ENCODE data around the gene PHLDB2.

The PHLDB2 gene

DNA sequence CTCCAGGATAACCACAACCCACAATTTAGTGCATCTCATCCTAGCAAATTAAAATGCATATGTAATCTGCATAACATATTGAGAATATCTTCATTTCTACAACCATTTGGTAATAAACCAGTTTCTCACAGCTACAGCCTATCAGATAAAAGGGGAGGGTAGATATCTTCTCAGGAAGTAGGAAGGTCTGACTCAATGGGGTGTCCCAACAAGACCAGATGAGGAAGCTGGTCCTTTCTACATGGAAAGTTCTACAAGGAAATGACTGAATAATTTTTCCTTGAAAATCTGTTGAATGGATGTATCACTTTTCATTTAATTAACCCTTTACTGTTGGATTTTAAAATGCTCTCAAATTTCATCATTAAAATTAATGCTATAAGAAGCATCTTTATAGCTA lies 158.0 kb downstream of the PHLDB2 start:
- TF ChIP-seq SIN3A (IDR thresholded peaks at IDR 0.05; ENCODE audit: borderline replicate concordance, insufficient read depth, low read length) (no peak), TAF1 (IDR thresholded peaks at IDR 0.05; ENCODE audit: borderline replicate concordance, insufficient read depth, low read length) (no peak), POLR2AphosphoS5 (IDR thresholded peaks at IDR 0.05; ENCODE audit: low read depth, low read length) (no peak), FOXP2 (optimal IDR thresholded peaks at IDR 0.05; ENCODE audit: borderline replicate concordance, extremely low read depth, extremely low read length, insufficient read depth) (no peak)
- TF ChIP-seq, protein P1, sequence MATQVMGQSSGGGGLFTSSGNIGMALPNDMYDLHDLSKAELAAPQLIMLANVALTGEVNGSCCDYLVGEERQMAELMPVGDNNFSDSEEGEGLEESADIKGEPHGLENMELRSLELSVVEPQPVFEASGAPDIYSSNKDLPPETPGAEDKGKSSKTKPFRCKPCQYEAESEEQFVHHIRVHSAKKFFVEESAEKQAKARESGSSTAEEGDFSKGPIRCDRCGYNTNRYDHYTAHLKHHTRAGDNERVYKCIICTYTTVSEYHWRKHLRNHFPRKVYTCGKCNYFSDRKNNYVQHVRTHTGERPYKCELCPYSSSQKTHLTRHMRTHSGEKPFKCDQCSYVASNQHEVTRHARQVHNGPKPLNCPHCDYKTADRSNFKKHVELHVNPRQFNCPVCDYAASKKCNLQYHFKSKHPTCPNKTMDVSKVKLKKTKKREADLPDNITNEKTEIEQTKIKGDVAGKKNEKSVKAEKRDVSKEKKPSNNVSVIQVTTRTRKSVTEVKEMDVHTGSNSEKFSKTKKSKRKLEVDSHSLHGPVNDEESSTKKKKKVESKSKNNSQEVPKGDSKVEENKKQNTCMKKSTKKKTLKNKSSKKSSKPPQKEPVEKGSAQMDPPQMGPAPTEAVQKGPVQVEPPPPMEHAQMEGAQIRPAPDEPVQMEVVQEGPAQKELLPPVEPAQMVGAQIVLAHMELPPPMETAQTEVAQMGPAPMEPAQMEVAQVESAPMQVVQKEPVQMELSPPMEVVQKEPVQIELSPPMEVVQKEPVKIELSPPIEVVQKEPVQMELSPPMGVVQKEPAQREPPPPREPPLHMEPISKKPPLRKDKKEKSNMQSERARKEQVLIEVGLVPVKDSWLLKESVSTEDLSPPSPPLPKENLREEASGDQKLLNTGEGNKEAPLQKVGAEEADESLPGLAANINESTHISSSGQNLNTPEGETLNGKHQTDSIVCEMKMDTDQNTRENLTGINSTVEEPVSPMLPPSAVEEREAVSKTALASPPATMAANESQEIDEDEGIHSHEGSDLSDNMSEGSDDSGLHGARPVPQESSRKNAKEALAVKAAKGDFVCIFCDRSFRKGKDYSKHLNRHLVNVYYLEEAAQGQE (IDR thresholded peaks at IDR 0.05; ENCODE audit: insufficient read depth in 1 of 2, low read depth in 2 of 2, low read length in 2 of 2), result no peak

DNA sequence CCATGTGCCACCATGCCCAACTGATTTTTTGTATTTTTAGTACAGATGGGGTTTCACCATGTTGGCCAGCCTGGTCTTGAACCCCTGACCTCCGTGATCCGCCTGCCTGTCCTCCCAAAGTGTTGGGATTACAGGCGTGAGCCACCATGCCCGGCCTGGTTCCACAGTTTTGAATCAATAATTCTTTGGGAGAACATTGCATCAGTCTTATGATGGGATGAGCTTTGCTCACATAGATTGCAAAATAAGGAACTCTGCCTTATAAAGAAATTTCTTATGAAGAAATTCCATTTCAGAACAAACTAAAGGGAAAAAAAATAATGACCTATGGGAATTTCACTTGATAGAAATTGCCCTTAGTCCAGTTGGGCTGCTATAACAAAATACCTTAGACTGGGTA lies 159.6 kb downstream of the PHLDB2 start:
- no peak for TF ChIP-seq SIN3A (IDR thresholded peaks at IDR 0.05; ENCODE audit: borderline replicate concordance, insufficient read depth, low read length)
- no peak for TF ChIP-seq TAF1 (IDR thresholded peaks at IDR 0.05; ENCODE audit: borderline replicate concordance, insufficient read depth, low read length)
- TF ChIP-seq, protein P1 (IDR thresholded peaks at IDR 0.05; ENCODE audit: insufficient read depth in 1 of 2, low read depth in 2 of 2, low read length in 2 of 2), result no peak

DNA sequence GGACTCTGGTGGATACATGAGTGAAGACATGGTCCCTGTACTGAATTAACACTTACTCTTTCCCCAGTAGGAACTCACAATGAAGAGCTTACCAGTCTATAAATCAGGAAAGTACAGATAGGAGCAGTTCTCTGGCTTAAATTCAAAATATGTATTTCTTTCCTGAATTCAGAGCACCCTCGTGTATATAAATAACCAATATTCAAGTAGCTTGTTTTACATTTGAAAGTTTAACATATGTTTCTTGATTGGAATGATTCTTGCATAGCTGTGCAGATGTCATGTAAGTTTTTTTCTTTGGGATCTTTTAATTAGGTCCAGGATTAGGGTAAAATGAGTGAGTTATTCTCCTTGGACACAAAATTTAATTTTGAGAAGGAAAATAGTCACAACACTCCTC lies 160.7 kb downstream of the PHLDB2 start:
- TF ChIP-seq, protein P1 (IDR thresholded peaks at IDR 0.05; ENCODE audit: insufficient read depth in 1 of 2, low read depth in 2 of 2, low read length in 2 of 2), result no peak
- no peak for TF ChIP-seq SIN3A (IDR thresholded peaks at IDR 0.05; ENCODE audit: borderline replicate concordance, insufficient read depth, low read length)

DNA sequence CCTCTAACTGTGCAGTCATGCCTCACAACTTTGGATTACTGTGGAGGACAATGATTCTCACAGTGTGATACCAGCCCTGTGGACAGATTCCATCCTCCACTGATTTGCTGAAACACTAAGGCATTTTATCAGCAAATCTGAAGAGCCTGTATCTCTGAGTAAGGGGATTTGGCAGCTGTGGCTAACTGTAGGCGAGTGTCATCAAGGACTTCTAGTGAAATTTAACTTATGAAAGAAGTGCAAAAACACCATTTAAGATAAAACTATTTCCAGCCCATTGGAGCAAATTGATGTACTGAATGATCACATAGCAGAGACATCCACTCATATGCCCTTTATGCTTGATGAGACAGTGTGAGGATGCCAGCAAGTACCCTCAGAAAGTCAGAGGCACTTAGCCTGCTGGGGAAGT lies 161.6 kb downstream of the PHLDB2 start:
- TF ChIP-seq, protein P1 (IDR thresholded peaks at IDR 0.05; ENCODE audit: insufficient read depth in 1 of 2, low read depth in 2 of 2, low read length in 2 of 2), result no peak
- no peak for TF ChIP-seq TAF1 (IDR thresholded peaks at IDR 0.05; ENCODE audit: borderline replicate concordance, insufficient read depth, low read length)
